ENCODE measurements around the gene NDST1.

NDST1 gene

GRCh38 chr5:150588596-150588890, 80.6 kb downstream of the NDST1 start:
- DNase-seq (ENCODE audit: low read depth) = no peak

- DNase-seq (ENCODE audit: low read depth) = no peak
Observed at GRCh38 chr5:150589862-150590601, 82.1 kb downstream of the NDST1 start.

GRCh38 chr5:150590979-150591695, 83.2 kb downstream of the NDST1 start:
- DNase-seq (ENCODE audit: low read depth) = no peak

GRCh38 chr5:150593593-150593992, 85.7 kb downstream of the NDST1 start:
- DNase-seq (ENCODE audit: low read depth) = no peak

- no peak for DNase-seq (ENCODE audit: low read depth)
Observed at GRCh38 chr5:150593996-150594395, 86.1 kb downstream of the NDST1 start.

GRCh38 chr5:150595466-150596031, 87.6 kb downstream of the NDST1 start:
- DNase-seq (ENCODE audit: low read depth) = no peak

- DNase-seq (ENCODE audit: low read depth) = no peak
Observed at GRCh38 chr5:150596313-150596712, 88.4 kb downstream of the NDST1 start.

- no peak for DNase-seq (ENCODE audit: low read depth)
Observed at GRCh38 chr5:150596826-150597225, 88.9 kb downstream of the NDST1 start.

- no peak for DNase-seq (ENCODE audit: low read depth)
Observed at GRCh38 chr5:150598006-150598405, 90.1 kb downstream of the NDST1 start.

- DNase-seq (ENCODE audit: low read depth) = no peak
Observed at GRCh38 chr5:150598821-150599273, 90.9 kb downstream of the NDST1 start.

GRCh38 chr5:150599281-150599680, 91.3 kb downstream of the NDST1 start:
- DNase-seq (ENCODE audit: low read depth) = no peak

- DNase-seq (ENCODE audit: low read depth) = no peak
Observed at GRCh38 chr5:150599917-150600511, 92.1 kb downstream of the NDST1 start.

- DNase-seq (ENCODE audit: low read depth) = no peak
Observed at GRCh38 chr5:150600616-150601490, 92.9 kb downstream of the NDST1 start.

GRCh38 chr5:150601491-150602345, 93.8 kb downstream of the NDST1 start:
- no peak for DNase-seq (ENCODE audit: low read depth)

GRCh38 chr5:150603052-150603451, 95.1 kb downstream of the NDST1 start:
- no peak for DNase-seq (ENCODE audit: low read depth)

GRCh38 chr5:150603491-150603890, 95.6 kb downstream of the NDST1 start:
- DNase-seq (ENCODE audit: low read depth) = no peak

- DNase-seq (ENCODE audit: low read depth) = no peak
Observed at GRCh38 chr5:150604010-150604409, 96.1 kb downstream of the NDST1 start.

- DNase-seq (ENCODE audit: low read depth) = no peak
Observed at GRCh38 chr5:150604894-150605440, 97.0 kb downstream of the NDST1 start.

- DNase-seq (ENCODE audit: low read depth) = no peak
Observed at GRCh38 chr5:150605546-150605945, 97.6 kb downstream of the NDST1 start.

- no peak for DNase-seq (ENCODE audit: low read depth)
Observed at GRCh38 chr5:150606476-150606875, 98.5 kb downstream of the NDST1 start.

- no peak for DNase-seq (ENCODE audit: low read depth)
Observed at GRCh38 chr5:150607105-150607504, 99.2 kb downstream of the NDST1 start.
